NCI-H2196 treated with DMSO at 0.1 percent for 48 hours (cell line): Measurements from ENCODE around the gene SEMA3C.

ENCODE experiments used
- DNase-seq: peaks from one replicate; lab custom pipeline; 2025; ENCODE audit not compliant: unreplicated experiment; lab: John Stamatoyannopoulos, UW

The SEMA3C gene

DNA sequence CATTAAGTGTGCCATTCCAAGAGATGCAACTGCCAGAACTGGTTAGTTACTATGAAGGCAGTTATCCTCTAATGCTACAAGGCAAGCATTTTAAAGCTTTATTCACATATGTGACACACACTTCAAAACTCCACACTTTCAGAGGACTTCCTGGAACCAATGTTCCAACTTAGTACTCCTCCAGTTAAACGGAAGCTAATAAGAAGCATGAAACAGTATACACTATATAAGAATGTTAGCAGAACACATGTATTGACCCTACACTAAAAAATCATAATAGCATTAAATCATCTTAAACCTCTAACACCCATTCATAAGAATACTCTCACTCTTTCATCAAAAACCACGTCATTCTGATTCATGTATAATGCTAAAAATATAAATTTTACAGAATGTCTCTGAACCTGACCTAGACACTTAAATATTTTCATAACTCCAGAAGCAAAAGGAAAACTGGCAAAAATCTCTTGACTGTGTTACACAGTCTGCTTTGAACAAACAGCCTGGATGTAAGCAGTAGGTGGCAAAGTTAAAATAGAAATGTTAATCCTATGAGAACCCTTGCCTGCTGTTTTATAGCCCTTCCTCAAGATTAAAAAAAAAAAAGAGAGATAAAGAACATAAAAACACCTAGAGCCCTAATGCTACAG, 135.0 kb downstream of the SEMA3C start:
- DNase-seq: no peak

GRCh38 chr7:80783186-80783677, 135.6 kb downstream of the SEMA3C start:
- DNase-seq: no peak

- no peak for DNase-seq
These were observed 137.3 kb downstream of the SEMA3C start for GRCh38 chr7:80781561-80781979.

DNA sequence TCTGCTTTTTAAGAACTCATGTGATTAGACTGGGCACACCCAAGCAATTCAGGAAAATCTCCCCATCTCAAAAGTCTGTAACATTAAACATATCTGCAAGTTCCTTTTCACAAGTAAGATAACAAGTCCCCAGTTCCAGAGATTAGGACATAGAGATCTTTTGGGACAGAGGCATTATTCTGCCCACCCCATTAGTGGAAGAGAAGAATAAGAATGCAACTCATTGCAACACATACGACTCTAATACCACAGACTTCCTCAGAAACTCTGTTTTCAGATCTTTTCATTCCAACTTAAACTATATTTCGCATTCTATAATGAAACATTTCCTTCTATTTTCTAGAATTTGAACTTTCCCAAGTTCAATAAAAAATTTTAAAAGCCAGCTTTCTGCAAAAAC, 137.7 kb downstream of the SEMA3C start:
- DNase-seq: no peak

DNA sequence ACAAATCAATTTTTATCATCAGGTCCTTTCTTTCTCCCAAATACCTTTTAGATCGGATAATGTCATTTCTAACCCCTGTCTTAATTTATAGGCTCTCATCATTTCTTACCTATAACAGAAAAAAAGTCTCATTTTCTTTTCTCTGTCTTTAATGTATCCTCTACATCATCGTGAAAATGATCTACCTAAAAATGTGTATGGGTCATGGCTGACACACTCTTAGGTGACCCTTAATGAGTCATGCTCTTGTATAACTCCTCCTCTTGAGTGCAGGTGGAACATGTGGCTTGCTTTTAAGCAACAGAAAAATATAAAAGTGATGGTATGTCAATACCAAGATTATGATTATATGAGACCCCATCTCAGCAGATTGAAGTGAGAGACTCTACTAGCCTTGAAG, 139.4 kb downstream of the SEMA3C start:
- no peak for DNase-seq

DNA sequence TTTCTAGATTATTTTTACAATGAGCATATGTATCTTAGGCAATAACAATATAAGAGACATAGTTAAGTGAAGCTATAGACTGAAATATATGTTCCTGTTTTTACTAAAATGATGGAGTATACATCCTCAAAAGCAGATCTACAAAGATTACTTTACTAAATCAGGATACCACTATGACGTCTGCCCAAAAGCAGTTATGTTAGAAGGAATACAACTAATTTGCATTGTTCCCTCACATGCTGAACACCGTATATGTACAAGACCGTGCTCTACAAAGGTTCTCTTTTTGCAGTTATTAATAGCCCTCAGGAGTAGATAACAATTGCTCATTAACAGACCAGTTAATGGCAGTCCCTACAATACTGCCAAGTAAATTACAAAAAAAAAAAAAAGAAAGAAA, 143.0 kb downstream of the SEMA3C start:
- DNase-seq: no peak

DNA sequence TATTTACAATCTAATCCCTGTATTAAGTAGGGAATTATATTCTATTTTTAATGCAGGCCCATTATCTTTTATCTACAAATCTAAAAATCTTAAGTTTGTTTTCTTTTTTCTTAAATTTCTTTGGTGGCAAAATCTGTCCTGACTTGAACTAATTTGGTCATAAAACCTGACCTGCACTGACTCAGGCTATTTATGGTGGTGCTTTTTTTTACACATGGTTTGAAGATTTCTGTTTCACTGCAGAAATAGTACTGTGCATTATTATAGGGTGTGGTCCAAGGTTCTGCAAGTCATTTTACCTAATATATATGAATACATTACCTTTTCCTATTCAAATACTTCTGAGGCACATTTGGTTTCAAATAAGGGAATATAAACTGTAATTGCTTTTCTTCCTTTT, 143.4 kb downstream of the SEMA3C start:
- no peak for DNase-seq

- no peak for DNase-seq
These were observed 144.0 kb downstream of the SEMA3C start for GRCh38 chr7:80774843-80775242.

DNA sequence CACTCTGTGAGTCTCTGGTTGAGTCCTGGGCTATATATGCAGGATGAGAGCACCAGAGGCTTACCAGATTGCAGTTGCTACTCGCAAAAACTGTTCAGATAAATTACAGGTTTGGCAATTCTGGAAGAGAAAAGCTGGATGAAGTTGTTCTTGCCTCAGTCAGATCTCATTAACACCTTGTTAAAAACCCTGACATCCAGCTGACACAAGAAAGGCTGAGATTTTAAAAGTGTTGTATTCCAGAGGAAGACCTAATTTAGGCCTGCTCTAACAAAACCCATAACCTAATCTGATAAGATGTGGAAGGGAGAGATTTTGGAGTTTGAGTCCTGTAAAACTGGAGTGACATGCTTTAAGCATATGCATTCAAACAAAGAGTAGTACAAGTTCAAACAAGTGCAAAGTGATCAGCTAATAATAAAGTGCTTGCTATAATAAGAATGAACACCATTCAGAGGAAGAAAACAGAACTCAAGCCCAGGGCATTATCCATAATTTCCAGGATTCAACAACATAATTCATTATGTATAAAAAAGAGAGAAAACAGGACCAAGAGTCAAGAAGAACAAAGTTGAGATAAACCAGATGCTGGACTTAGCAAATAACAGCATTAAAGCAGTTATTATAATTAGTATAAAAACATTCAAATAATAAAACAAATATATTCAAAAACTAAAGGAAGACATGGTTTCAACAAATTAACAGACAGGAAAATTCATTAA, 144.9 kb downstream of the SEMA3C start:
- DNase-seq: no peak

DNA sequence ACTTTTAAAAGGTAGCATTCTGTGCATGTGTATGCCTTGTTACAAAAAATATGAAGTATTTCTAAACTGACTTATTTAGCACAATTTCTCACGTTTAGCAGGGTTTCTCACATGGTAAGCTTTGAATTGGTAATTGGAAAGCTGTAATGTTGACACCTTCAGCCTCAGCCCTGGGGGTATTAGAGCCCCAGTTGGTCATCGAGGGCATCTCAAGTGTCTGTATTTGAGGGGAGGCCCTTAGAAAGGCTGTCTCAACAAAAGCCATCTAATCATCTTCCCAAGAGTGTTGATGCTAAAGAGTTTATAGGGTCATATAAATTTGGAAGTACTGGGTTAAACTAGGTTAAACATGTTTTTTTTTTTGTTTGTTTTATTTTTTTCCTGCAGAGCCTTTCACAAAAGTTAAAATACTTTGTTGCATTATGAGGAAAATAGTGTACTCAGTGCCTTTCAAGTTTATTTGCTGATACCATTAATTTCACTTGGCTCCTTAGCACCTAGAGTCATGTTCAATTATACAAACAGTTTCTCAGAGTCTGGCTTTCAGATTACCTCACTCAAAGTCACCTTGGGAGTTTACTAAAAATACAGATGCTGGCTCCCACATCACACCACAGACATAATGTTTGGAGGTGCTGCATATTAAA, 146.4 kb downstream of the SEMA3C start:
- no peak for DNase-seq

DNA sequence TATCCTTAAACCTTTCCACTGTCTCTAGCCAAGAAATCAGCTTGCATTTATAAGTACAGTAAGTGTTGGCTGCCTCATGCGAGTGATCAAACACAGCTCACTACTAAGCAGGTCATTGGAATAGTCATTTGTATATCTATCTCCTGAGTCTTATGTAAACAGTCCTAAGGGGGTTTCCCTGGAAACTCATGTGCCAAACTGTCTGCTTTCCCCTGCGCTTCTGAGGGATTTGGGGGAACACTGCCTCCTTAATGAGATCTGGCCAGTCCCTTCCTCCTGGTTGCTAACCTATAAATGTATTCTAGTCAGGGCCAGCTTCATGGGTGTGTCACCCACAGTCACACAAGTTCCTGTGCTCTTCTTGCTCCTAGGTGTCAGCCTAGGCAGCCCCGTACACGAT, 147.3 kb downstream of the SEMA3C start:
- DNase-seq: no peak

DNA sequence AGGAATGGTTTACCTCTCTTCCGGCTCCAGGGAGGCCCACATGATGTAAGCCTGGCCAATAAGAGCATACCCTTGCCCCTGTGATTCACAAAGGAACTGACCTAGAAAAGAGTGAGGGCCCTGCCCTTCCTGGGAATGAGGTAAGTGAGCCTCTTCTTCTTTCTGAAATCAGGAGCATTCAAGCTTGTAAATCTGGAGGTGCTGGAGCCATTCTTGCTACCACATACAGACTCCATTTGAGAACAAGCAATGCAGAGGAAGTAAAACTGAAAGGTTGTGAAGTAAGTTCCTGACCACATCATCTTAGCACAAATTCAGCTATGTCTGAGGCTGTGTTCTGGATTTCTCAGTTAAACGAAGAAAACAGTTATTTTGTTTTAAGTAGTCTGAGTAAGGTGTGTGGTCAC, 148.2 kb downstream of the SEMA3C start:
- no peak for DNase-seq

DNA sequence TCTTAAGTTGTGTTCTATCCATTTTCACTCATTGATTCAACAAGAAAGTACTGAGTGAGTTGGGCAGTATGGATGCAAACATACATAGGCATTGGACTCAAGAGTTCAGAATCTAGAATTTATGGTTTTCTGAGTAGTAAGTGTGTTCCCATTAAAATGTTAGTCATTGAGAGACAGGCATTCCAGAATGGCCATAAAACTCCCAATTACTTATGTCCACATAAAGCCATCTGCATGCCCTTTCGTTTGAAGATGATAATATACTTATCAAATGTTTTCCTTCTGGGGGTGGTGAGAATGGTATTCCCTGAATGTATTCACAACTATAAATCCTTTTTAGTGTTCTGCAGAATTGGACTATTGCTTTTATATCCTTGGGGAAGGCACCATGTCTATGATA, 148.8 kb downstream of the SEMA3C start:
- DNase-seq: no peak

- DNase-seq: no peak
These were observed 150.1 kb downstream of the SEMA3C start for GRCh38 chr7:80768756-80769155.

- DNase-seq: no peak
These were observed 151.2 kb downstream of the SEMA3C start for GRCh38 chr7:80767654-80768053.

DNA sequence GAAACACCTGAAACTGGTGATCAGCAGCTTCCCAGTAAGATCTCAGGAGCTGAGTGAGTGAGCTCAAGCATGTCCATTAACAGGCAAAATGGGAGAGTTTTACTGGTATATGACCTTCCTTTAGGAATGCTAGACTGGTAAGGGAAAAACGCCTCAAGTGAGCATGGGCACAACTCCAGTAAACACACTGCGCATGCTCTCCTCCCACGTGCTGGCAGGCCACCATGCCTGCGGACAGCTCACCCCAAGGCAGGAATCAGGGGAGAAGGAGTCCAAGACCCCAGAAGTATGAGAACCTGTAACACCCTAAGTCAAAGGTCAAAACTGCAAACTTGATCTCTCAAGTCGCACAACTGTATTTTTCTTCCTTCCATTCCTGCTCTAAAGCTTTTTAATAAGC, 152.1 kb downstream of the SEMA3C start:
- DNase-seq: no peak

- no peak for DNase-seq
These were observed 154.7 kb downstream of the SEMA3C start for GRCh38 chr7:80764132-80764531.

DNA sequence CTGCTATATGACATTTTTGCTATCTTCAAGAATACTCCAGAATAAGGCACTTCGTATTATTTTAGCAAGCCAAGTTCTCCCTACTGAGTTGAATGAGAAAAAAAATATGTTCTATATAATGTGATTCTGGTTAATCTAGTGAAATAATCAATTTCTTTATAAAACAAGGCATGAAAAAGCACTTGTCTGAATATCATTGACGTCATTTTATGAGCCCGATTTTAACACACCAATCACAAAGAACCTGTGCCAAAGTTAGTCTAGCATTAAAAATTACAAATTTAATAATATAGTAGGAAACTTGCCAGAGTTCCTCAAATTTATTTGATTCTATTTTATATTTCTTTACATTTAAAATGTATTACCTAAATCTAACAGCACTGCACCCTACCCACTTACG, 155.1 kb downstream of the SEMA3C start:
- no peak for DNase-seq

GRCh38 chr7:80763289-80763688, 155.6 kb downstream of the SEMA3C start:
- no peak for DNase-seq

- no peak for DNase-seq
These were observed 158.6 kb downstream of the SEMA3C start for GRCh38 chr7:80760292-80760691.

DNA sequence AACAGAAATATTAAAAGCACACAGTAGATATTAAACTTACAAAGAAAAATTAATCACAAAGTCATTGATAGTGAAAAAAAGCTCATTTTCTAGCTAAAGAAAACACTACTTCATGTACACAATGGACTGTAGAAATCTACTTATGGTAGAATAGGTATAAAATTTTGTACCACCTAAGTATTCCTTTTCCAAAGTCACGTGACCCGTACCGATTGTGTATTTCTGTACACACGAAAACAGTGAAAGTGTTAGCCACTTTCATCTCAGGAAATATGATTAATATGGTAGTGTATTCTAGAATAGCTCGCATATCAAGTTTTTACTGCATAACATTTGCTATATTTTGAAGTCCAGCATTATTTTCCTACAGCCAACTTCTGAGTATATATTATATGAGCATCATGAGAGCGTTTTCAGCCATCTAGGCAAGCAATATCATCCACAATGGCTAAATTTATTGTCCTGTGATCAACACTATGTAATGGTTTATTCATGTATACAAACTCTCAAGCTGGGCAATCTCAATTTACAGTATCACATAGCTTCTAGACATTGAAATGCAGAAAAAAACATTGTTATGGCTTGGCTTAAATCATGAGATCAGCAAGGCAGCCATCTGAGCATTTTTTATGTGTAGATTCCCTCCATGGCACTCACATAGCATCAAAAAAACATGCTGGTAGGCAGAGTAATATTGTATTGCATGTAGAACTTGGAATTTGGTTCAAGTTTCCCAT, 165.7 kb downstream of the SEMA3C start:
- no peak for DNase-seq

DNA sequence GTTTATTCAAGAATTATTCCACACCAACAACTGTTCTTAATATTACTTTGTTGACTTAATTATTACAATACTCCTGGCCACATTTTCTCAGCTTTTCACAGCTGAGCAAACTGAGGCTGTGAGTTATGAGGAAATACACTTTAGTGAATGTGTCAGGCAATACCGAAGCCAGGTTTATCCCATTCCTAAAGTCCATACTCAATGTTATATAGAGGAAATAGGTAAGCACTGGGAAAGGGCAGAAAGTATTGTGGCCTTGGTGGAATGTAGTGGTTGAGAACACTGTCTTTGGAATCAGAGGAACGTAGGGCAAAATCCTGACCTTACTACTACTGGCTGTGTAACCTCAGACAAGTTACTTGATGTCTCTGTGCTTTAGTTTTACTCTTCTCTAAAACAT, 169.6 kb downstream of the SEMA3C start:
- no peak for DNase-seq
